CD4-positive, alpha-beta T cell treated with Interferon gamma for 1 hour (primary cell): ENCODE data around the gene TMEM116.
"Not testable (repeated sequence)": the region's sequence is repeated elsewhere in the genome, so short reads cannot be mapped to it uniquely, and the experiment has no call there.

Experiments
- DNase-seq: peaks from one replicate; pipeline ENCODE4 v3.0.0-alpha.2; 2020

TMEM116 gene

DNA sequence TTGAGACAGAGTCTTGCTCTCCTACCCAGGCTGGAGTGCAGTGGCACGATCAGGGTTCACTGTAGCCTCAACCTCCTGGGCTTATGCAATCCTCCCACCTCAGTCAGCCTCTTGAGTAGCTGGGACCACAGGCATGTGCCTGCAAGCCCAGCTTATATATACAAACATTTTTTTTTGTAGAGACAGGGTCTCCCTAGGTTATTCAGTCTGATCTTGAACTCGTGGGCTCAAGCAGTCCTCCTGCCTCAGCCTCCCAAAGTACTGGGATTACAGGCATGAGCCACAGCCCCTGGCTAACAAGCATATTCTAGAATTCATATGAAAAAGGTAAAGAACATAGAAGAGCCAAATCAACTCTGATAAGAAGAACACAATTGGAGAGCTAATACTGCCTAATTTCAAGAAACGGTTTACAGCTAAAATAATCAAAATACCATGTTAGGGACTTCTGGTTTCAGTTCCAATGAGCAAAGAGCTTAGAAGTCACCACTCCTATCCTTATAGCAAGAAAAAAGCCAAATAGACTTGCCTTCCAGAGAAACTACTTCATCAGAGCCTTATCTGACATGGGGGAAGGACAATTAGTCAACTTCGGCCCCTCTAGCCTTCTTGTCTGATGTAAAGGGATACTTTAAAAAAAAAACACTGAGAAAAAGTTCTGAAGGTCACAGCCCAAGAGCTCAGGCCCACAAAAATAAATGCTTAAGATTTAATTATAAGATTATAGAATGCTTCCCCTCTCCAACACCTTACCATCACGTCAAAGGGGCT is 37.6 kb downstream of the TMEM116 start:
- no peak for DNase-seq

DNA sequence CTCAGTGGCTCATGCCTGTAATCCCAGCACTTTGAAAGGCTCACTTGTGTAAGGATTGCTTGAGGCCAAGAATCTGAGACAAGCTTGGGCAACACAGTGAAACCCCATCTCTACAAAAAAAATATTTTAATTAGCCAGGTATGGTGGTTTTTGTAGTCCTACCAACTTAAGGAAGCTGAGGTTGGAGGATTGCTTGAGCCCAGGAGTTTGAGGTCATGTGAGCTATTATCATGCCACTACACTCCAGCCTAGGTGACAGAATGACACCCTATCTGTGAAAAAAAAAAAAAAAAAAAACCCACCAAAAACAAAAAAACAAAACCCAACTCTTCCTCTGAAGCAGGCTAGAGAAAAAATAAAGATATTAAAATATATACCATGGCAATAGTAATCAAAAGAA is 41.2 kb downstream of the TMEM116 start:
- no peak for DNase-seq

DNA sequence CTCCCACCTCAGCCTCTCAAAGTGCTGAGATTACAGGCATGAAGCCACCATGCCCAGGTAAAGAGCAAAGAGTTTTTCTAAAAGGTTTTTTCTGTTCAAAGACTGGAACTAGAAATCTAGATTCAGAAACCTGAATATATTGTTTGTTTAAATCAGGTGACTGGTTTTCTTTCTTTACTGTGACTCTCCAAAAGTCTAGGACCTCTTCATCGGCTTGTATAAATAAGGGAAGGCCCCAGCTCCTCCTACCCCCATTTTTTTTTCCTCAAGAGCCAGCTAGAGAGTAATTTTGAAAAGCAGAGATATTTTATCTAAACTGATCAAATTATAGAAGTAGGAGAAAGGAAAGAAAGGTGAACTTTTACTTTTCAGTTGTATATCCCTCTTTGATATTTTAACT is 48.0 kb downstream of the TMEM116 start:
- no peak for DNase-seq

DNA sequence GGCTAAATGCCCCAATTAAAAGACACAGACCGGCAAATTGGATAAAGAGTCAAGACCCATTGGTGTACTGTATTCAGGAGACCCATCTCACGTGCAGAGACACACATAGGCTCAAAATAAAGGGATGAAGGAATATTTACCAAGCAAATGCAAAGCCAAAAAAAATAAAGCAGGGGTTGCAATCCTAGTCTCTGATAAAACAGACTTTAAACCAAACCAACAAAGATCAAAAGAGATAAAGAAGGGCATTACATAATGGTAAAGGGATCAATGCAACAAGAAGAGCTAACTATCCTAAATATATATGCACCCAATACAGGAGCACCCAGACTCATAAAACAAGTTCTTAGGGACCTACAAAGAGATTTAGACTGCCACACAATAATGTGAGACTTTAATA is 53.4 kb downstream of the TMEM116 start:
- DNase-seq = not testable (repeated sequence)

DNA sequence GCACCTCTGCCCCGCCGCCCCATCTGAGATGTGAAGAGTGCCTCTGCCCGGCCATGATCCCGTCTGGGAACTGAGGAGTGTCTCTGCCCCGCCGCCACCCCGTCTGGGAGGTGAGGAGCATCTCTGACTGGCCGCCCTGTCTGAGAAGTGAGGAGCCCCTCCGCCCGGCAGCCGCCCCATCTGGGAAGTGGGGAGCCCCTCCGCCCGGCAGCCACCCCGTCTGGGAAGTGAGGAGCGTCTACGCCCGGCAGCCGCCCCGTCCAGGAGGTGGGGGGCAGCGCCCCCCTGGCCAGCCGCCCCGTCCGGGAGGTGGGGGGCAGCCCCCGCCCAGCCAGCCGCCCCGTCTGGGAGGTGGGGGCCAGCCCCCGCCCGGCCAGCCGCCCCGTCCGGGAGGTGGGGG is 55.7 kb downstream of the TMEM116 start:
- not testable (repeated sequence) for DNase-seq

DNA sequence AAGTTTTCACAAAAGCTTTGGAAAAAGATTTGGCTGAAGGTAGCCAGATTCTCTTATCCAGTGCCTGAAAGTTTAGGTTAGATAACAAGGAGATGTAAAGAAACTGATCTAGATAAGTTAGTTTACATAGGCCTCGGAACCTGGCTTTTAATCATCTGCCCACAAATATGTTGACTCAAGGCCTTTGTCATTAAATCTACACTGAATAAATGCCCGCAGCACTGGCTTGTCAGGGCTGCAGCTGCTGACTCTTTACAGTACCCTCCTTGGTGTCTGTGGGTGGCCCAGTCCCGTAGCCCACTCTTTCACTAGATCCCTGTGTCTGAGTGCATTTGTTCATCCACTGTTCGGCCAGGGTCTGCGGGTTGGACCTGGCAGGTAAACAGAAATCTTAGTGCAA is 58.0 kb downstream of the TMEM116 start:
- DNase-seq = no peak

DNA sequence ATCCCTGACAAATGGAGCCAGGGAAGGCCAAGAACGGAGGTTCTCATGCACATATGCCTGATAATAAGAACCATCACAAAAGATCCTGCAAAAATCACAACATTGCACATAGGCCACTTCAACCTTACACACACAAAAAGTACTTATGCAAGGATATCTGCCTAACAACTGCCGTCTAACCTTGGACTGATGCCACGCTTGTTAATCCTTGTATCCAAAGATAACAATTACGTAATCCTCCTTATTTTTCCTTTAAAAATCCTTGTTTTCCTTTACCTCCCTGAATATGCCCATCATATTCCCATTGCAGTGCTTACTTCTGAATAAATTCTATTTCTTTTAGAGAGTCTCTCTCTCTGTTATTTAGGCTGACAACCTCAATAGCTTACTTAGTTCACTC is 59.5 kb downstream of the TMEM116 start:
- no peak for DNase-seq

DNA sequence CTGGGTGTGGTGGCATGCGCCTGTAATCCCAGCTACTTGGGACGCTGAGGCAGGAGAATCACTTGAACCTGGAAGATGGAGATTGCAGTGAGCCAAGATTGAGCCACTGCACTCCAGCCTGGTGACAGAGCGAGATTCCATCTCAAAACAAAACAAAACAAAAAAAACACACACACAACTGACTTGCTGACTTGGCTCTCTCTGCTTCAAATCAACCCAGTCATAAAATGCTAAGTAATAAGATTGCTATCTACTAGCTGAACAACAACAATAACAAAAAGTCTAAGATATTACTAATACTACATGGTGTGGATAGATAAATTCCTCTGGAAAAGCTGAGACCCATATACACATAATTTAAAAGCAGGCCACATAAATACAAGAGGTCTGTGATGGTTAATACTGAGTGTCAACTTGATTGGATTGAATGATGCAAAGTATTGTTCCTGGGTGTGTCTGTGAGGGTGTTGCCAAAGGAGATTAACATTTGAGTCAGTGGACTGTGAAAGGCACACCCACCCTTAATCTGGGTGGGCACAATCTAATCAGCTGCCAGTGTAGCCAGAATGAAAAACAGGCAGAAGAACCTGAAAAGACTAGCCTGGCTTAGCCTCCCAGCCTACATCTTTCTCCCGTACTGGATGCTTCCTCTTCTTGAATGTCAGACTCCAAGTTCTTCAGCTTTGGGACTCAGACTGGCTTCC is 60.7 kb downstream of the TMEM116 start:
- not testable (repeated sequence) for DNase-seq

DNA sequence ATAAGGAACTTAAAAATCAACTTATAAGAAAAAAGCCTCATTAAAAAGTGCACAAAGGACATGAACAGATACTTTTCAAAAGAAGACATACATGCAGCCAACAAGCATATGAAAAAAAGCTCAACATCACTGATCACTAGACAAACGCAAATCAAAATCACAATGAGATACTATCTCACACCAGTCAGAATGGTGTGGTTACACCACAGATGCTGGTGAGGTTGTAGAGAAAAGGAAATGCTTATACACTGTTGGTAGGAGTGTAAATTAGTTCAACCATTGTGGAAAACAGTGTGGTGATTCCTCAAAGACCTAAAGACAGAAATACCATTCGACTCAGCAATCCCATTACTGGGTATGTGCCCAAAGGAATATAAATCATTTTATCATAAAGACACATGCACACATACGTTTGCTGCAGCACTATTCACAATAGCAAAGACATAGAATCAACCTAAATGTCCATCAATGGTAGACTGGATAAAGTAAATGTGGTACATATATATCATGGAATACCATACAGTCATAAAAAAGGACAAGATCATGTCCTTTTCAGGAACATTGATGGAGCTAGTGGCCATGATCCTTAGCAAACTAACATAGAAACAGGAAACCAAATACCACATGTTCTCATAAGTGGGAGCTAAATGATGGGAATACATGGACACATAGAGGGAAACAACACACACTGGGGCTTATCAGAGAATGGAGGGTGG is 61.8 kb downstream of the TMEM116 start:
- not testable (repeated sequence) for DNase-seq

DNA sequence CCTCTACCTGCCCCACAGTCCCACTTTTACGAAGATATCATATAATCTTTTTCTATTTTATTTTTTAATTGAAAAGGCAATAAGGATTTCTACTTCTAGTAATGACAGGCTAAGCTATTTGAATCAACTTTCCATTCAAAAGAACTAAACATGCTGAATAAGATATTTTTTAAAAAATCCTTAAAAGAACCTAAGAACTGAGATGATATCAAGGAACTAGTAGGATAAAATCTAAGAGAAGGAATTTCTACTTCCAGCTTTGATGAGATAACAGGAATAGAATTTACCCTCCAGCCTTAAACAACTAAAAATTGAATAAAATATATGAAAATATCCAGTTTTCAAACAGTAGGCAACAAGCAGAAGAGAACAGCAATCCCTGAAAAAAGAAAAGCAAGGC is 69.0 kb downstream of the TMEM116 start:
- DNase-seq = no peak

DNA sequence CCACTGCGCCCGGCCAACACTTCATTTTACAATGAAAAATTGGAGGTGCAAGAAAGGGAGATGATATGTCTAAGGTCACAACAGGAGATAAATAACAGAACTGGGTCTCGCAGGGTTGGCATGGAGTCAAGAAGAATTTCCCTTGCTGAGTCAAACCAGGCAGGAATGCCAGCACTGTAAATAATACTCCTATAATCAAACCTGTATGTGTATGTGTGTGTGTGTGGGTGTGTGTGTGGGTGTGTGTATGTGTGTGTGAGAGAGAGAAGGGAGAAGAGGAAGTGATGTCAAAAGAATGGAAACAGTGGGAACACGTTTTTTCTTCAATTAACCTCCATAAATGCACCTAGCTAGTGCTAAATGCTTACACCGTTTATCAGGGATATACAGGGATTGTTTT is 70.4 kb downstream of the TMEM116 start:
- DNase-seq = no peak

DNA sequence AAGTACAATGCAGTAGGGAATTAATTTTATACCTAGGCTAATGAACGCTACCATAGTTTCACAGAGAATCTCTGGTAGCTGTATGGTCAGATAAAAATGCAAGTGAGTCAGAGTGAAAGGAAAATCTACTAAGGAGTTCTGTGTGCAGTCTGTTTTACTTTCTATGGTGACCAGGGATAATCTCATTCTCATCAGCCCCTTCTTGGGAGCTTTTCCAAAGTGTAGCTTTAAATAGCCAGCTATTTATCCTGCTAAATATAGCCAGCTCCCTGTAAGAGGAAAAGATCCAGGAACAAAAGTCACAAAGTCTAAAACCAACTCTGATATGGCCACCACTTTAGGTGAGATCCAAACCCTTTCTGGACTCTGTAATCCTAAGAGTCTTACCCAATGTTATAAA is 75.5 kb downstream of the TMEM116 start:
- DNase-seq = no peak

DNA sequence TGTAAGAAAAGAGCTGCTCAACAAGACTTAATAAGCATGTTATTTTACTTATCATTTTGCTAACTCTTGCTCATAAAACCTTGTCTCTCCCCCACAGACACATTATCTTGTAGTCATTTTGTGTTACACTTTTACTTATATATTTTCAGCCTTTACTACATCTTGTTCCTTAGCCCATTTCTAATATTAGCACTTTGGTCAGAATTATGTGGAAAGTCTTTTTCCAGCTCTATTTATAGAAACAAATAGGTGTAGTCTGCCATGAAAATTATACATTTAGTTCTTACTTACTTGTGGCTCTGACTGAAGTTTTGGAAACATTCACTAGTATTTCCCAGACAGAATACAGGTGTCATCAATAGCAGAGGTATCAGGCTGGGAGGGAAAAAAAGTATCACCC is 76.1 kb downstream of the TMEM116 start:
- DNase-seq = no peak

DNA sequence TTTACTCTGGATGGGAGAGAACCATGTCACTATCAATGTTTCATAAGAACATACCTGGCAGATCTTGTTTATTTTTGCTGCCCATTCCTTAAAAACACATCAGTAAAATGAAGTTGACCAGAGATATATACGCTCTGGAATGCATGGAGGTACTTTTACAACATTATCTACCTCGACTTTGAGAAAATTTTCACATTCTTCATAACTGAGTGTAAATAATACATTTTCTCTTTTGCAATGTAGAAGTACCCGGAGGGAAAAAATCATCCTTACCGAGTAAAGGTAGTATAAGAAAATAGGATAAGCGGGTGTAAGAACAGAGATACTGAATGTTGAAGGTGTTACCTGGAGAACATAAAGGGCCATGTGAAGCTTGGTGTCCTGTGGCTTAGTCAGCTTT is 80.7 kb downstream of the TMEM116 start:
- DNase-seq = no peak

DNA sequence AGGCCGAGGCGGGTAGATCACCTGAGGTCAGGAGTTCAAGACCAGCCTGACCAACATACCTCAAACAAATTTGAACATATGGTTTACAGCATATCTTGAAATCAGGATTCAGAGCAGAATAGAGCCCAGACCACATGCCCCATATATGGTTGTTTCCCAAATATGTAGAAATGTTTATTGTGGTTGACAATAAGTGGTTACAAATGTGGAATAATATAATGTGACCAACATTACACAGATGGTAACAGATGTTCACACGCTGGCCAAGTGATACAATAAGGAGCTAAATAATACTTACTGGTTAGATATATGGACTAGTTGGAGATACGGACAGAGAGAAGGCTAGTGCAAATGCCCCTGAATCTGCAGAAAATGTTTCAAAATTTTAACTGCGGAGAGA is 85.6 kb downstream of the TMEM116 start:
- DNase-seq = no peak

DNA sequence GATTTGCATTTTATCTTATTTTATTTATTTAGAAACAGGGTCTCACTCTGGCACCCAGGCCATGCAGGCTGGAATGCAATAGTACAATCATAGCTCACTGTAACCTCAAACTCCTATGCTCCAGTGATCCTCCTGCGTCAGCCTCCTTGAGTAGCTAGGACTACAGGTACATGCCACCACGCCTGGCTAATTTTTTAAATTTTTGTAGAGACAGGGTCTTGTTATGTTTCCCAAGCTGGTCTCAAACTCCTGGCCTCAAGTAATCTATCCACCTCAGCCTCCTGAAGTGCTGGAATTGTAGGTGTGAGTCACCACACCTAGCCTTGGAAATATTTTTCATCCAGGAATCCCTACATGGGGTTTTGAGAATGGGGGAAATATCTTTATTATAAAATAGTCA is 86.3 kb downstream of the TMEM116 start:
- no peak for DNase-seq

DNA sequence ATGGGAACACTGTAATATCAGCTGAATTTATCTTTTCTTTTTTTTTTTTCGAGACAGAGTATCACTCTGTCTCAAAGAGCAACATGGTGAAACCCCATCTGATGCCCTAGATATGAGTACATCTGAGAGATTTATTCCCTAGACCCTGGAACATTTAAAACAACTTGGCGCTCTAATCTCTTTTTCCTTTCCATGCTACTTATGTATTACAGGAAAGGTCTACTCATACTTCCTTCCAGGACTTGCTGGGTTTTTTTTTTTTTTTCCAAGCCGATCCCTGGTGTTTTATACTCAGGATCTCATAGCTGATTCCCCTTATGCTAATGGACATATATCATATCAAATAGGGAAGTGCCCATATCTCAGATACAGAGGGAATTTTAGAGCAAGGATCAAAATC is 87.8 kb downstream of the TMEM116 start:
- DNase-seq = no peak

DNA sequence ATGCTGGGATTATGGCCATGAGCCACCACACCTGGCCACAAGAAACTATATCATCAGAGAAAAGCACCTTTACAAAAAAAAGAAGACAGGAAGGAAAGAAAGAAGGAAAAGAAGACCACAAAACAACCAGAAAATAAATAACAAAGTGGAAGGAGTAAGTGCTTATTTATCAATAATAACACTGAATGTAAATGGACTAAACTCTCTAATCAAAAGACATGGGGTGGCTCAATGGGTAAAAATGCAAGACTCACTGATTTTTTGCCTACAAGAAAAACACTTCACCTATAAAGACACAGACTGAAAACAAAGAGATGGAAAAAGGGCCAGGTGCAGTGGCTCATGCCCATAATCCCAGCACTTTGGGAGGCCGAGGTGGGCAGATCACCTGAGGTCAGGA is 105.2 kb downstream of the TMEM116 start:
- DNase-seq = no peak

DNA sequence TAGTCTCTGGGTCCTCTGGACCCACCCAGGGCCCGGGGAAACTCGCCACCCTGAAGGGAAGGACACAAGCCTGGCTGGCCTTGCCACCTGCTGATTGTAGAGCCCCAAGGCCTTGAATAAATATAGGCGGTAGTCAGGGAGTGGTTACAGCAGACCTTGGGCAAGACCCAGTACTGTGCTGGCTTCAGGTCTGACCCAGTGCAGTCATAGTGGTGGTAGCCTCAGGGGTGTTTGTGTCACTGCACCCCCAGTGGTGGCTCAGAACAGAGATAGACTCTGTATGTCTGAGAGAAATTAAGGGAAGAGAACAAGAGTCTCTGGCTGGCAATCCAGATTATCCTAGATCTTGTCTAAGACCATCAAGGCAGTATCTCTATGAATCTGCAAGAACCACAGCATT is 107.5 kb downstream of the TMEM116 start:
- DNase-seq = no peak

DNA sequence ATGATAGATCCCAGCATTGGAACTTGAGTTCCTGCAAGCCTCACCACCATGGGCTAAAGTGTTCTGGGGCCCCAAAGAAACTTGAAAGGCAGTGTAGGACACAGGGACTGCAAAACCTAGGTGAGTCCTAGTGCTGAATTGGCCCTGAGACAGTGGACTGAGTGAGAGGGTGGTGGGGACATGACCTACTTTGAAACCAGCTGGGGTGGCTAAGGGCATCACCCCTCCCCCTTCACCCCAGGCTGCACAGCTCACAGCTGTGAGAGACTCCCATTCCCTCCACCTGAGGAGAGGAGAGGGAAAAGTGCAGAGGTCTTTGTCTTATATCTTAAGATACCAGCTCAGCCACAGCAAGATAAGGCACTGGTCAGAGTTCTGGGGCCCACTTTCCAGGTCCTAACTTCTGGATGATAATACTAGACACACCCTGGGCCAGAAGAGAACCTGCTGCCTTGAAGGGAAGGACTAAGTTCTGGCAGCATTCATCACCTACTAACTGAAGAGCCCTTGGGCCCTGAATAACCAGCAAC is 108.5 kb downstream of the TMEM116 start:
- DNase-seq = no peak

DNA sequence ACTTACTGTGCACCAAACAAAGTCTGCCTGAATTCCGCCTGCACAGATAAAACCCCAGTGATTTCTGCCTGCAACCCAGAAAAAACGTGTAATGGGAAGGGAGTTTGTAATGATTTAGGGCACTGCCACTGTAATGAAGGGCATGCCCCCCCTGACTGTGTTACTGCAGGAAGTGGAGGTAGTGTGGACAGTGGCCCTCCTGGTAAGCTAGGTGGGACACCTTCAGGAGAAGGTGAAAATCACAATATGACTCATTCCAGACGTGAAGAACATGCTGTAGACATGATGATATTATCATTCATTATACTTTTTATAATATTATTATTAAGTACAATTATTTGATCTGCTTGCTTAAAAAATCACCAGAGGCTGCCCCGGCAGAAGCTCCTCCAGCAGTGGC is 111.8 kb downstream of the TMEM116 start:
- DNase-seq = no peak

DNA sequence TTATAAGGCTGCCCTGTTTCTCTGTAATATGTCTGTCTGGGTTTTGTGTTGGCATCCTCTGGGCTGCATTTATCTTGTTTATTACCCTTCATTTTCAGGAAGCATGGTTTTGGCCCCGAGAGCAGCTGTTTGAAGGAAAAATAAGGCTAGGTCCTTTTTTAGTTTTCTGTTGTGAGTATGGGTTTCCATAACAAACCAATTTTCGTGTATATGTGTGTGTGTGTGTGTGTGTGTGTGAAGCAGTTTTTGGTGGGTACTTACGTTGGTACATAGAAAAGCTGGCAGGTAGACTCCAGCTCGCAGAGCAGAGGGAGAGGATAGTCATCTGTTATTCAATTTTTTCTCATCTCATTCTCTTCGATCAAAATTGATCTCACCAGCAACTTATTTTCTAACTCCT is 118.4 kb downstream of the TMEM116 start:
- no peak for DNase-seq

DNA sequence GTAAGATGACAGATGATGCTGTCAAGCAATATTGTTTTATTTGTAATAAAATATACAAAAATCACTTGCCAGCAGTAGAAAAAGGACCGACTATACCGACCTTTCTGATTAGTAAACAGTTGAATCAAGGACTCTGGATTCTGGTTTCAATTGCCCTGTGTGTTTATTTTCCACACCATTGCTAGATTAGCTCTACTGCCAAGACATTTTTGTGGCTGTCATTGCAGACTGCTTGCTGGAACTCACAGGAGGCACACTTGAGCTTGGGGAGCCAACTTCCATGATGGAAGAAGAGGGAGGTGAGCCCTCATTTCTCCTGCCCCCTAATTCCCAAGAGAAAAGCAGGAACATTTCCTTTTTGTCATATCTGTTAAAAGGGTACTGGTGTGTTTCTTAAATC is 119.7 kb downstream of the TMEM116 start:
- no peak for DNase-seq
